ENCODE measurements around the gene MFAP3.

The MFAP3 gene

GRCh38 chr5:154095904-154096303 is 57.1 kb downstream of the MFAP3 start:
- no peak for DNase-seq

DNA sequence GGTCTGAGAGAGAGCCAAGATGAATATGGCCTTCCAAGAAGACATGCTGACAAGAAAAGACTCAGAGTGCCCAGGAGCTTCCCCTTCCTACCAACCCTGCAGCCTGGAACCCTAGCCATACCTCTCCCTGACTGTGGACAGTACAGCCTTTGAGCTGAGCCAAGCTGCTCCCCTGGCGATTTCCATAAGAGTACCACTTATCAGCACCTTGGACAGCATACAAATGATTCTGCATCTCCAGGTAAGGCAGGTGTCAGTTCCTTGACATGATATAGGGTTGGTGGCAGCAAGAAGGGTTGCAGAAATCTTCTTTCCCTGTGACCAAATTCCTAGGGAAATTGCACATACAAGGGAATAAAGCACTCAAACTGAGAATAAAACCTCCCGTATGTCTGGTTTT is 58.3 kb downstream of the MFAP3 start:
- DNase-seq, result no peak

- no peak for DNase-seq
Observed at GRCh38 chr5:154098465-154098864, 59.7 kb downstream of the MFAP3 start.

- no peak for DNase-seq
Observed at GRCh38 chr5:154101184-154101583, 62.4 kb downstream of the MFAP3 start.

- peak; percentile 70 to 88 for DNase-seq
Observed at GRCh38 chr5:154103233-154103632, 64.5 kb downstream of the MFAP3 start.

Measured in NCI-H524 (cell line).